HepG2 (cell line): ENCODE results near the gene ZDHHC7. TPM values are rescaled to one million over a fixed set of nuclear protein-coding genes. Genes with fewer than 3 reads are reported as not detected.

Source experiments
- FOXC1 ChIP-seq: sonication (generic); formaldehyde crosslinking; IDR thresholded peaks from 2 replicates; pipeline ENCODE4 v1.8.0; 2022; ENCODE audit warnings: mild to moderate bottlenecking, missing genetic modification reagents, borderline replicate concordance
- GZF1 ChIP-seq: sonication (generic); formaldehyde crosslinking; IDR thresholded peaks from 2 replicates; pipeline ENCODE4 v1.5.1; 2020; ENCODE audit warnings: mild to moderate bottlenecking, missing genetic modification reagents
- HDAC1 ChIP-seq: sonication (generic); formaldehyde crosslinking; IDR thresholded peaks from 2 replicates; pipeline ENCODE4 v1.5.1; 2020; ENCODE audit warnings: mild to moderate bottlenecking, missing genetic modification reagents
- HMGA1 ChIP-seq: sonication (generic); formaldehyde crosslinking; conservative IDR thresholded peaks from 2 replicates; pipeline ENCODE4 v1.4.0; 2020; ENCODE audit warnings: missing genetic modification reagents
- HNRNPH1 ChIP-seq: fragments of 200-400 bp; formaldehyde crosslinking; optimal IDR thresholded peaks from 2 replicates; pipeline ENCODE3; 2017; ENCODE audit warnings: mild to moderate bottlenecking, low read depth, low read length
- JUND ChIP-seq: sonication (generic); formaldehyde crosslinking; IDR thresholded peaks from 2 replicates; pipeline ENCODE4 v1.8.0; 2022; ENCODE audit warnings: mild to moderate bottlenecking, missing genetic modification reagents
- KLF12 ChIP-seq: sonication (generic); formaldehyde crosslinking; IDR thresholded peaks from 2 replicates; pipeline ENCODE4 v1.4.0; 2020; ENCODE audit warnings: missing genetic modification reagents, borderline replicate concordance
- ZNF230 ChIP-seq: sonication (generic); formaldehyde crosslinking; IDR thresholded peaks from 2 replicates; pipeline ENCODE4 v1.4.0; 2020; ENCODE audit warnings: mild to moderate bottlenecking, missing genetic modification reagents
- ZNF772 ChIP-seq: sonication (generic); formaldehyde crosslinking; IDR thresholded peaks from 2 replicates; pipeline ENCODE4 v1.5.0; 2020; ENCODE audit warnings: mild to moderate bottlenecking, missing genetic modification reagents
- ZNF839 ChIP-seq: sonication (generic); formaldehyde crosslinking; IDR thresholded peaks from 2 replicates; pipeline ENCODE4 v1.4.0; 2020; ENCODE audit warnings: missing genetic modification reagents, mild to moderate bottlenecking, borderline replicate concordance
- polyA plus RNA-seq, 8 experiments: library from polyadenylated mRNA; depleted of rRNA in 3 of 8; stranded (reverse) in 7 of 8; unstranded in 1 of 8; fragments of >200 nt; fragmentation: Illumina TruSeq in 4 of 8; extraction: Trizol in 4 of 8; gene quantifications; 2 replicates each; pipeline versions ENCODE4 v1.2.1 to v1.2.3, GENCODE V29; 2011 to 2016; ENCODE audit warnings: low read depth in 4 of 8, missing spikeins in 1 of 8, mixed read lengths in 1 of 8; ENCODE audit not compliant: insufficient read depth in 1 of 8
- total RNA-seq, 5 experiments: library from RNA; depleted of rRNA; stranded (reverse); fragments of >200 nt; fragmentation: Illumina TruSeq; extraction: Trizol; gene quantifications; 2 replicates each; pipeline ENCODE4 v1.2.3, GENCODE V29; 2016; ENCODE audit warnings: low read depth in 1 of 5
- TF ChIP-seq, protein P1 (sequence below): sonication (generic); formaldehyde crosslinking; IDR thresholded peaks from 2 replicates; pipeline ENCODE4 v1.4.0; 2020; ENCODE audit warnings: missing genetic modification reagents, borderline replicate concordance
- TF ChIP-seq, protein P2 (sequence below): sonication (generic); formaldehyde crosslinking; IDR thresholded peaks from 2 replicates; pipeline ENCODE4 v1.4.0; 2020; ENCODE audit warnings: missing genetic modification reagents
- TF ChIP-seq, protein P3 (sequence below): sonication (generic); formaldehyde crosslinking; IDR thresholded peaks from 2 replicates; pipeline ENCODE4 v1.4.0; 2020; ENCODE audit warnings: missing genetic modification reagents, borderline replicate concordance
- TF ChIP-seq, protein P4 (sequence below): sonication (generic); formaldehyde crosslinking; IDR thresholded peaks from 2 replicates; pipeline ENCODE4 v1.5.1; 2020; ENCODE audit warnings: missing genetic modification reagents, mild to moderate bottlenecking, borderline replicate concordance

ZDHHC7 gene
- total and polyA plus RNA-seq, 2 of the 13 experiments (the other 11 are each of a cell fraction or from before 2014, with no cell fraction given): 46.8 to 67.6 TPM

DNA sequence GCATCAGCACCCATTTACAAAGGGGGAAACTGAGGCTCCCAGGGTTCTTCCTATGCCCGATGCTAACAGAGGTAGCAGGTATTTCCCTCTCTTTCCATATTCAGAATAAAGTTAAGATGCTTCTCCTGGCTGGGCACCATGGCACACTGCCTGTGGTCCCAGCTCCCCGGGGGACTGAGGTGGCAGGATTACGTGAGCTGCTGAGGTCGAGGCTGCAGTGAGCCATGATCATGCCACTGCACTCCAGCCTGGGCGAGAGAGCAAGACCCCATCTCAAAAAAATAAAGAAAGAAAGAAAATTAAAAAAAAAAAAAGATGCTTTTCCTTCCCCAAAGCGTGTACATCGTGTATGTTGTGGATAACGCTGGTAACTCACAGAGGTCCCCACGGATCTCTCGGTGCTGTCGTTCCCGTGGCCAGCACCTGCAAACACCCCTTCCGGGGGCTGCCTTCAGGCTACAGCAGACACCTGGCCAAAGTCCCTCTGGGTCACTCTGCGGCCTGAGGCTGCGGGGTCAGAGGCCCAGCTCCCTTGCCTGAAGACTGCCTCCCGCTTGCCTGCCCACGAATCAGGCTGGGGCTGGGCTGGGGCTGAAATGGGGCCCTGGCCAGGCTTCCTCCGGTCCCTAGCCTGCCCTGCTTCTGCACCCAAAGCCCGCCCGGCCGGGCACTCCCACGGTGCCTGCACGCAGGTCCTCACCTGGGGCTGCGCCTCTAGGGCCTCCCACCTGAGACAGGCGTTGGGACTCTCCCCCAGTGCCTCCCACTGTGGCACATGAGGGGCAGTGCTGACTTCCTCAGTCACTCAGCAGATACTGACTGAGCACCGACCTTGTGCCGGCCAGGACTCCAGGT is 63.1 kb downstream of the ZDHHC7 start (continued):
- TF ChIP-seq, protein P1, sequence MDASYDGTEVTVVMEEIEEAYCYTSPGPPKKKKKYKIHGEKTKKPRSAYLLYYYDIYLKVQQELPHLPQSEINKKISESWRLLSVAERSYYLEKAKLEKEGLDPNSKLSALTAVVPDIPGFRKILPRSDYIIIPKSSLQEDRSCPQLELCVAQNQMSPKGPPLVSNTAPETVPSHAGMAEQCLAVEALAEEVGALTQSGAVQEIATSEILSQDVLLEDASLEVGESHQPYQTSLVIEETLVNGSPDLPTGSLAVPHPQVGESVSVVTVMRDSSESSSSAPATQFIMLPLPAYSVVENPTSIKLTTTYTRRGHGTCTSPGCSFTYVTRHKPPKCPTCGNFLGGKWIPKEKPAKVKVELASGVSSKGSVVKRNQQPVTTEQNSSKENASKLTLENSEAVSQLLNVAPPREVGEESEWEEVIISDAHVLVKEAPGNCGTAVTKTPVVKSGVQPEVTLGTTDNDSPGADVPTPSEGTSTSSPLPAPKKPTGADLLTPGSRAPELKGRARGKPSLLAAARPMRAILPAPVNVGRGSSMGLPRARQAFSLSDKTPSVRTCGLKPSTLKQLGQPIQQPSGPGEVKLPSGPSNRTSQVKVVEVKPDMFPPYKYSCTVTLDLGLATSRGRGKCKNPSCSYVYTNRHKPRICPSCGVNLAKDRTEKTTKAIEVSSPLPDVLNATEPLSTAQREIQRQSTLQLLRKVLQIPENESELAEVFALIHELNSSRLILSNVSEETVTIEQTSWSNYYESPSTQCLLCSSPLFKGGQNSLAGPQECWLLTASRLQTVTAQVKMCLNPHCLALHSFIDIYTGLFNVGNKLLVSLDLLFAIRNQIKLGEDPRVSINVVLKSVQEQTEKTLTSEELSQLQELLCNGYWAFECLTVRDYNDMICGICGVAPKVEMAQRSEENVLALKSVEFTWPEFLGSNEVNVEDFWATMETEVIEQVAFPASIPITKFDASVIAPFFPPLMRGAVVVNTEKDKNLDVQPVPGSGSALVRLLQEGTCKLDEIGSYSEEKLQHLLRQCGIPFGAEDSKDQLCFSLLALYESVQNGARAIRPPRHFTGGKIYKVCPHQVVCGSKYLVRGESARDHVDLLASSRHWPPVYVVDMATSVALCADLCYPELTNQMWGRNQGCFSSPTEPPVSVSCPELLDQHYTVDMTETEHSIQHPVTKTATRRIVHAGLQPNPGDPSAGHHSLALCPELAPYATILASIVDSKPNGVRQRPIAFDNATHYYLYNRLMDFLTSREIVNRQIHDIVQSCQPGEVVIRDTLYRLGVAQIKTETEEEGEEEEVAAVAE (CRISPR knock-in tag): no peak
- TF ChIP-seq, protein P2, sequence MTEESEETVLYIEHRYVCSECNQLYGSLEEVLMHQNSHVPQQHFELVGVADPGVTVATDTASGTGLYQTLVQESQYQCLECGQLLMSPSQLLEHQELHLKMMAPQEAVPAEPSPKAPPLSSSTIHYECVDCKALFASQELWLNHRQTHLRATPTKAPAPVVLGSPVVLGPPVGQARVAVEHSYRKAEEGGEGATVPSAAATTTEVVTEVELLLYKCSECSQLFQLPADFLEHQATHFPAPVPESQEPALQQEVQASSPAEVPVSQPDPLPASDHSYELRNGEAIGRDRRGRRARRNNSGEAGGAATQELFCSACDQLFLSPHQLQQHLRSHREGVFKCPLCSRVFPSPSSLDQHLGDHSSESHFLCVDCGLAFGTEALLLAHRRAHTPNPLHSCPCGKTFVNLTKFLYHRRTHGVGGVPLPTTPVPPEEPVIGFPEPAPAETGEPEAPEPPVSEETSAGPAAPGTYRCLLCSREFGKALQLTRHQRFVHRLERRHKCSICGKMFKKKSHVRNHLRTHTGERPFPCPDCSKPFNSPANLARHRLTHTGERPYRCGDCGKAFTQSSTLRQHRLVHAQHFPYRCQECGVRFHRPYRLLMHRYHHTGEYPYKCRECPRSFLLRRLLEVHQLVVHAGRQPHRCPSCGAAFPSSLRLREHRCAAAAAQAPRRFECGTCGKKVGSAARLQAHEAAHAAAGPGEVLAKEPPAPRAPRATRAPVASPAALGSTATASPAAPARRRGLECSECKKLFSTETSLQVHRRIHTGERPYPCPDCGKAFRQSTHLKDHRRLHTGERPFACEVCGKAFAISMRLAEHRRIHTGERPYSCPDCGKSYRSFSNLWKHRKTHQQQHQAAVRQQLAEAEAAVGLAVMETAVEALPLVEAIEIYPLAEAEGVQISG: no peak
- TF ChIP-seq HDAC1 (CRISPR knock-in tag) (peak; percentile 92), GZF1 (peak; percentile 98), KLF12 (no peak), ZNF839 (no peak), ZNF230 (CRISPR knock-in tag) (0 out of 2 replicates have a peak, but pooled peaks have one; percentile 33), HNRNPH1 (no peak), ZNF772 (CRISPR knock-in tag) (no peak), FOXC1 (peak; percentile 57; the same call in 1 of the 2 replicates), JUND (CRISPR knock-in tag) (no peak), HMGA1 (no peak)
- TF ChIP-seq, protein P3, sequence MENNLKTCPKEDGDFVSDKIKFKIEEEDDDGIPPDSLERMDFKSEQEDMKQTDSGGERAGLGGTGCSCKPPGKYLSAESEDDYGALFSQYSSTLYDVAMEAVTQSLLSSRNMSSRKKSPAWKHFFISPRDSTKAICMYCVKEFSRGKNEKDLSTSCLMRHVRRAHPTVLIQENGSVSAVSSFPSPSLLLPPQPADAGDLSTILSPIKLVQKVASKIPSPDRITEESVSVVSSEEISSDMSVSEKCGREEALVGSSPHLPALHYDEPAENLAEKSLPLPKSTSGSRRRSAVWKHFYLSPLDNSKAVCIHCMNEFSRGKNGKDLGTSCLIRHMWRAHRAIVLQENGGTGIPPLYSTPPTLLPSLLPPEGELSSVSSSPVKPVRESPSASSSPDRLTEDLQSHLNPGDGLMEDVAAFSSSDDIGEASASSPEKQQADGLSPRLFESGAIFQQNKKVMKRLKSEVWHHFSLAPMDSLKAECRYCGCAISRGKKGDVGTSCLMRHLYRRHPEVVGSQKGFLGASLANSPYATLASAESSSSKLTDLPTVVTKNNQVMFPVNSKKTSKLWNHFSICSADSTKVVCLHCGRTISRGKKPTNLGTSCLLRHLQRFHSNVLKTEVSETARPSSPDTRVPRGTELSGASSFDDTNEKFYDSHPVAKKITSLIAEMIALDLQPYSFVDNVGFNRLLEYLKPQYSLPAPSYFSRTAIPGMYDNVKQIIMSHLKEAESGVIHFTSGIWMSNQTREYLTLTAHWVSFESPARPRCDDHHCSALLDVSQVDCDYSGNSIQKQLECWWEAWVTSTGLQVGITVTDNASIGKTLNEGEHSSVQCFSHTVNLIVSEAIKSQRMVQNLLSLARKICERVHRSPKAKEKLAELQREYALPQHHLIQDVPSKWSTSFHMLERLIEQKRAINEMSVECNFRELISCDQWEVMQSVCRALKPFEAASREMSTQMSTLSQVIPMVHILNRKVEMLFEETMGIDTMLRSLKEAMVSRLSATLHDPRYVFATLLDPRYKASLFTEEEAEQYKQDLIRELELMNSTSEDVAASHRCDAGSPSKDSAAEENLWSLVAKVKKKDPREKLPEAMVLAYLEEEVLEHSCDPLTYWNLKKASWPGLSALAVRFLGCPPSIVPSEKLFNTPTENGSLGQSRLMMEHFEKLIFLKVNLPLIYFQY (CRISPR knock-in tag): peak; percentile 96
- TF ChIP-seq, protein P4, sequence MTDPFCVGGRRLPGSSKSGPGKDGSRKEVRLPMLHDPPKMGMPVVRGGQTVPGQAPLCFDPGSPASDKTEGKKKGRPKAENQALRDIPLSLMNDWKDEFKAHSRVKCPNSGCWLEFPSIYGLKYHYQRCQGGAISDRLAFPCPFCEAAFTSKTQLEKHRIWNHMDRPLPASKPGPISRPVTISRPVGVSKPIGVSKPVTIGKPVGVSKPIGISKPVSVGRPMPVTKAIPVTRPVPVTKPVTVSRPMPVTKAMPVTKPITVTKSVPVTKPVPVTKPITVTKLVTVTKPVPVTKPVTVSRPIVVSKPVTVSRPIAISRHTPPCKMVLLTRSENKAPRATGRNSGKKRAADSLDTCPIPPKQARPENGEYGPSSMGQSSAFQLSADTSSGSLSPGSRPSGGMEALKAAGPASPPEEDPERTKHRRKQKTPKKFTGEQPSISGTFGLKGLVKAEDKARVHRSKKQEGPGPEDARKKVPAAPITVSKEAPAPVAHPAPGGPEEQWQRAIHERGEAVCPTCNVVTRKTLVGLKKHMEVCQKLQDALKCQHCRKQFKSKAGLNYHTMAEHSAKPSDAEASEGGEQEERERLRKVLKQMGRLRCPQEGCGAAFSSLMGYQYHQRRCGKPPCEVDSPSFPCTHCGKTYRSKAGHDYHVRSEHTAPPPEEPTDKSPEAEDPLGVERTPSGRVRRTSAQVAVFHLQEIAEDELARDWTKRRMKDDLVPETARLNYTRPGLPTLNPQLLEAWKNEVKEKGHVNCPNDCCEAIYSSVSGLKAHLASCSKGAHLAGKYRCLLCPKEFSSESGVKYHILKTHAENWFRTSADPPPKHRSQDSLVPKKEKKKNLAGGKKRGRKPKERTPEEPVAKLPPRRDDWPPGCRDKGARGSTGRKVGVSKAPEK (CRISPR knock-in tag): peak; percentile 94; the same call in 1 of the 2 replicates
